NCI-H1436 treated with DMSO at 0.1 percent for 48 hours (cell line): ENCODE data around the gene TSPO2.

Experiments used
- DNase-seq: peaks from one replicate; lab custom pipeline; 2025; lab: John Stamatoyannopoulos, UW

TSPO2 gene

GRCh38 chr6:41027799-41028560 lies 14.3 kb upstream of the TSPO2 start:
- no peak for DNase-seq

GRCh38 chr6:41028561-41029412 lies 13.5 kb upstream of the TSPO2 start:
- no peak for DNase-seq

GRCh38 chr6:41032830-41033229 lies 9.4 kb upstream of the TSPO2 start:
- DNase-seq, result no peak

- no peak for DNase-seq
Measured at GRCh38 chr6:41033776-41034175, 8.5 kb upstream of the TSPO2 start.

GRCh38 chr6:41036186-41036585 lies 6.1 kb upstream of the TSPO2 start:
- no peak for DNase-seq

GRCh38 chr6:41036601-41037000 lies 5.7 kb upstream of the TSPO2 start:
- DNase-seq, result no peak

GRCh38 chr6:41037107-41037900 lies 5.0 kb upstream of the TSPO2 start:
- DNase-seq, result no peak

- DNase-seq, result no peak
Measured at GRCh38 chr6:41038205-41038604, 4.1 kb upstream of the TSPO2 start.

GRCh38 chr6:41039060-41039998 lies 2.9 kb upstream of the TSPO2 start, which contains the start of gene UNC5CL:
TSS of gene UNC5CL (minus strand) at chr6:41039221. CDS start at chr6:41035074, 4,147 bp downstream.
- no peak for DNase-seq

GRCh38 chr6:41040101-41040939 lies 1.9 kb upstream of the TSPO2 start:
- no peak for DNase-seq

- DNase-seq, result no peak
Measured at GRCh38 chr6:41040940-41041536, 1.2 kb upstream of the TSPO2 start.

GRCh38 chr6:41043151-41043550 lies 884 bp downstream of the TSPO2 start:
- no peak for DNase-seq

- no peak for DNase-seq
Measured at GRCh38 chr6:41045664-41046063, 3.4 kb downstream of the TSPO2 start.

- DNase-seq, result no peak
Measured at GRCh38 chr6:41046084-41046483, 3.8 kb downstream of the TSPO2 start.

- no peak for DNase-seq
Measured at GRCh38 chr6:41047306-41047705, 5.0 kb downstream of the TSPO2 start.

- DNase-seq, result no peak
Measured at GRCh38 chr6:41047745-41048732, 5.8 kb downstream of the TSPO2 start.

- DNase-seq, result no peak
Measured at GRCh38 chr6:41049521-41049920, 7.3 kb downstream of the TSPO2 start.

- no peak for DNase-seq
Measured at GRCh38 chr6:41049955-41050354, 7.7 kb downstream of the TSPO2 start.

GRCh38 chr6:41050536-41050935 lies 8.3 kb downstream of the TSPO2 start:
- DNase-seq, result no peak
